ENCODE data around the gene COL9A3. TPM values are rescaled to one million over a fixed set of nuclear protein-coding genes. Genes with fewer than 3 reads are reported as not detected.

The COL9A3 gene
- total and polyA plus RNA-seq, 2 of the 8 experiments (the other 6 are each of a cell fraction or from before 2014, with no cell fraction given), result 21.7 to 80.1 TPM

DNA sequence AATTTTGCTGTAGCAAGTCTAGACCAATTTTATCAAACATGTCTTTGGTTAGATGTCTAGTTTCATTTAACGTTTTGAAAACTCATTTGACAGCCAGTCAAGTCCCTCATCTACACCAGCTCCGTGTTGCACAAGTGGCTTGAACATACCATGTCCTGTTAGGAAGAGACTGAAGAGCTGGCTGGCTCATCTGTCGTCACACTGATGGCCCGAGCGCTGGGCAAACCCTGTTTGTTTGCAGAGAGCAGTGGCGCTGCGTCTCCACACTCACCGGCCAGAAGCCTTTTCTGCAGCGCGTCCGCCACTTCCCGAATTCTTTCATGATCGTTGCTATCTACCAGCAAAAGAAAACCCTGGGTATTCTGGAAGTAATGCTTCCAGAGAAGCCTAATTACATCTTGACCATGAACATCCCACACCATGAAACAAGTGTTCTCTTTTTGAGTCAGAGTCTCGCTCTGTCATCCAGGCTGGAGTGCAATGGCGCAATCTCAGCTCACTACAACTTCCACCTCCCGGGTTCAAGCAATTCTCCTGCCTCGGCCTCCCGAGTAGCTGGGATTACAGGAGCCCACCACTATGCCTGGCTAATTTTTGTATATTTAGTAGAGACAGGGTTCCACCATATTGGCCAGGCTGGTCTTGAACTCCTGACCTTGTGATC is 55.5 kb downstream of the COL9A3 start:
- no peak for TF ChIP-seq JUN (IDR thresholded peaks at IDR 0.05; ENCODE audit: low read depth, low read length)
- no peak for TF ChIP-seq NANOG (IDR thresholded peaks at IDR 0.05; ENCODE audit: insufficient read depth, low read depth, low read length, poor library complexity, severe bottlenecking)
- TF ChIP-seq GABPA (IDR thresholded peaks at IDR 0.05; ENCODE audit: borderline replicate concordance, insufficient read depth, low read length), result no peak
- TF ChIP-seq JUND (IDR thresholded peaks at IDR 0.05; ENCODE audit: low read length), result no peak
- TF ChIP-seq YY1 (IDR thresholded peaks at IDR 0.05; ENCODE audit: low read depth, low read length), result no peak
- TF ChIP-seq, protein P1, sequence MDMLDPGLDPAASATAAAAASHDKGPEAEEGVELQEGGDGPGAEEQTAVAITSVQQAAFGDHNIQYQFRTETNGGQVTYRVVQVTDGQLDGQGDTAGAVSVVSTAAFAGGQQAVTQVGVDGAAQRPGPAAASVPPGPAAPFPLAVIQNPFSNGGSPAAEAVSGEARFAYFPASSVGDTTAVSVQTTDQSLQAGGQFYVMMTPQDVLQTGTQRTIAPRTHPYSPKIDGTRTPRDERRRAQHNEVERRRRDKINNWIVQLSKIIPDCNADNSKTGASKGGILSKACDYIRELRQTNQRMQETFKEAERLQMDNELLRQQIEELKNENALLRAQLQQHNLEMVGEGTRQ (IDR thresholded peaks at IDR 0.05; ENCODE audit: low read length), result no peak
- TF ChIP-seq RFX5 (IDR thresholded peaks at IDR 0.05; ENCODE audit: borderline replicate concordance, low read depth, low read length), result no peak
- TF ChIP-seq ZNF274 (IDR thresholded peaks at IDR 0.05; ENCODE audit: borderline replicate concordance, extremely low read depth, low read length), result no peak
- H2BK12ac ChIP-seq (ENCODE audit: low read depth, low read length), result no peak overlapping the region
- WGBS, 2 experiments (ENCODE audit: extremely low coverage in 1 of 2, insufficient coverage in 1 of 2, insufficient read length in 1 of 2, insufficient replicate concordance in 2 of 2, low coverage in 1 of 2, low lambda C conversion rate in 2 of 2, missing lambda C conversion rate in 1 of 2), result 94% methylated on average over 18 of the region's 18 CpGs; no CpG with 5 or more reads in 1 of the 2 experiments
- POLR2A ChIA-PET (ENCODE audit: partially characterized antibody), result interaction anchor here (1.2 kb wide), 1 partner anchor 55 kb away, joined by 3 read pairs; no protein-coding TSS in a partner anchor
- H2BK15ac ChIP-seq (ENCODE audit: low read length), result no peak overlapping the region
- H3K79me2 ChIP-seq (ENCODE audit: control insufficient read depth in 1 of 2, insufficient read depth in 2 of 2, low read length in 2 of 2), result no peaks in the 10 kb centered on the region
- no peak overlapping the region for H3K4me3 ChIP-seq (ENCODE audit: extremely low read depth in 1 of 4, insufficient read depth in 2 of 4, low read depth in 3 of 4, low read length in 4 of 4)
- no peak overlapping the region for H4K8ac ChIP-seq (ENCODE audit: extremely low read depth, insufficient read depth, low read length)
- no peaks in the 10 kb centered on the region; a peak in 1 of 4 replicates for H3K9me3 ChIP-seq (ENCODE audit: insufficient read depth in 2 of 2, low read depth in 1 of 2, low read length in 1 of 2)
- no peaks in the 10 kb centered on the region for H3K23me2 ChIP-seq (ENCODE audit: low read depth, low read length)
- no peak overlapping the region for H3K27ac ChIP-seq (ENCODE audit: low read depth, low read length)
- no peak overlapping the region for H2BK20ac ChIP-seq (ENCODE audit: low read length)
- H3K9ac ChIP-seq (replicated peaks in 1 of 4; ENCODE audit: extremely low read depth in 1 of 4, low read depth in 3 of 4, low read length in 3 of 4), result no peak overlapping the region
- no peak overlapping the region for H3K23ac ChIP-seq (ENCODE audit: insufficient read length)
- H3K4me2 ChIP-seq (ENCODE audit: insufficient read depth in 1 of 2, low read depth in 2 of 2, low read length in 2 of 2), result no peak overlapping the region
- no peak overlapping the region for H3K18ac ChIP-seq (ENCODE audit: extremely low read depth, low read length)
- CTCF ChIA-PET (ENCODE audit: partially characterized antibody), result interaction anchor here (0.6 to 4.9 kb wide), 5 partner anchors 18 to 144 kb away, joined by 3 to 31 read pairs (median 3); no protein-coding TSS in a partner anchor
- no peaks in the 10 kb centered on the region for H3K36me3 ChIP-seq (ENCODE audit: control insufficient read depth in 2 of 4, insufficient read depth in 4 of 4, low read length in 3 of 4)
- DNase-seq (ENCODE audit: low read depth in 1 of 2, low spot score in 2 of 2) (no peak), FAIRE-seq (no peak)
- no peak overlapping the region for H2AK5ac ChIP-seq (ENCODE audit: low read depth, low read length)
- H2BK5ac ChIP-seq (ENCODE audit: low read depth, low read length), result no peak overlapping the region
- no peak overlapping the region for H3K14ac ChIP-seq (ENCODE audit: insufficient read length)
- no peak overlapping the region for H2AFZ ChIP-seq (ENCODE audit: low read length)
- H3K4ac ChIP-seq (replicated peaks; ENCODE audit: insufficient read length, low read depth, low read length), result no peak overlapping the region
- H4K91ac ChIP-seq (replicated peaks; ENCODE audit: insufficient read length, low read length), result no peak overlapping the region
- peaks cover 0 to 3% (median 0%) of the 10 kb centered on the region in 4 experiments; a peak in 1 of 7 replicates for H3K4me1 ChIP-seq (replicated peaks in 1 of 4; ENCODE audit: control insufficient read depth in 3 of 4, insufficient read depth in 4 of 4, low read length in 3 of 4)
- no peaks in the 10 kb centered on the region for H3K79me1 ChIP-seq (ENCODE audit: low read depth, low read length)
- no peak overlapping the region for H2BK120ac ChIP-seq (replicated peaks; ENCODE audit: low read depth, low read length)
- H3K27me3 ChIP-seq (replicated peaks in 1 of 4; ENCODE audit: control insufficient read depth in 3 of 4, extremely low read depth in 1 of 4, insufficient read depth in 3 of 4, low read length in 3 of 4), result no peaks in the 10 kb centered on the region
- peaks cover 0 to 2% of the 10 kb centered on the region in 2 experiments for H4K20me1 ChIP-seq (replicated peaks in 1 of 2; ENCODE audit: control insufficient read depth in 1 of 2, insufficient read depth in 2 of 2, low read length in 2 of 2)
- no peak overlapping the region for H3K56ac ChIP-seq (replicated peaks; ENCODE audit: insufficient read length, low read depth, low read length)
- no peak overlapping the region for H4K5ac ChIP-seq (ENCODE audit: insufficient read length, low read depth, low read length)

Data from H1 (cell line).